ENCODE results near the gene TPD52L3. TPM values are rescaled to one million over a fixed set of nuclear protein-coding genes. Genes with fewer than 3 reads are reported as not detected.

The TPD52L3 gene
- total and polyA plus RNA-seq, 5 experiments from 2014 or later: not detected

DNA sequence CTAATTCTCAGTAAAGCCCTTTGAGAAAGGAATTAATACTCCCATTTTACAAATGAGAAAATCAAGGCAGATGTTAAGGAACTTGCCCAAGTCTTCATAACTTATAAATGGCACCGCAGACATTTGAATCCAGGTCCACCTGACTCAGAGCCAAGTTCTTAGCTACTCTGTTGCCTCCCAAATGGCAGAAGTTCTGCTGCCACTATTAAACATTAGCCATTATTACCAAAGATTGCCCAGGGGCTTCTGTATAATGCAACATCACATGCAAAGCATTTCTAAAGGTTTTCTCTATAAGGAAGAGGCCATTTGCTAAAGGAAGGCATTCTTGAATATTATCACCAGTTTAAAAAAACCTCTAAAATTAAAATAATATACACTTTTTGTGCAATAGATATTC is 28.3 kb downstream of the TPD52L3 start:
- DNase-seq: no peak
- Mint-ChIP-seq H3K27ac (no peak overlapping the region), H3K9me3 (no peaks in the 10 kb centered on the region), H3K4me1 (peaks cover 0 to 5% (median 1%) of the 10 kb centered on the region in 4 donors), H3K4me3 (no peak overlapping the region), H3K36me3 (no peaks in the 10 kb centered on the region), H3K27me3 (peaks cover 0 to 4% (median 3%) of the 10 kb centered on the region in 5 donors)
- POLR2A ChIA-PET: interaction anchor here (2.2 kb wide), 1 partner anchor 57 kb away, joined by 6 read pairs; the partner anchor contains the start of gene UHRF2
- no peak for ATAC-seq

DNA sequence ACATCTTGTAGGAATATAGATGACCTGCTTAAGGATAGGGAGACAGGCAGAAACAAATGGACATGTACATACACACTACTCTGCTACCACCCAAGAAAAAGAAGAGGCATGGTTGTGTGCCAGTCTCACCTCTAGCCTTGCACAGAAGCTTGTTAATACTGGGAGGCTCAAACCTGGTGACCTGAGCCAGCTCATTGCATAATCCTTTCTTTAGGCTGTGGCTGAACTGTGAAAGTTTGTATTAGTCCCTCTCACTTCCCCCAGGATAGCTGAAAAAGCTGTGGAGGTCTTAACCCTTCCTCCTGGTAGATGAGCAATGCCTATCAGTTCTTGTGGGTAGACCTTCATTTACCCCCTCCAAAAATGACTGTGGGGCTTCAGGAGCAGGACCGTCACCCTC is 28.7 kb downstream of the TPD52L3 start:
- Mint-ChIP-seq H3K4me1 (peaks cover 0 to 5% (median 2%) of the 10 kb centered on the region in 4 donors), H3K36me3 (no peaks in the 10 kb centered on the region), H3K9me3 (no peaks in the 10 kb centered on the region), H3K27ac (no peak overlapping the region), H3K4me3 (no peak overlapping the region), H3K27me3 (peaks cover 0 to 4% (median 3%) of the 10 kb centered on the region in 5 donors)
- ATAC-seq (no peak), DNase-seq (no peak)
- POLR2A ChIA-PET: interaction anchor here (1.1 kb wide), 1 partner anchor 56 kb away, joined by 3 read pairs; the partner anchor contains the start of gene UHRF2

DNA sequence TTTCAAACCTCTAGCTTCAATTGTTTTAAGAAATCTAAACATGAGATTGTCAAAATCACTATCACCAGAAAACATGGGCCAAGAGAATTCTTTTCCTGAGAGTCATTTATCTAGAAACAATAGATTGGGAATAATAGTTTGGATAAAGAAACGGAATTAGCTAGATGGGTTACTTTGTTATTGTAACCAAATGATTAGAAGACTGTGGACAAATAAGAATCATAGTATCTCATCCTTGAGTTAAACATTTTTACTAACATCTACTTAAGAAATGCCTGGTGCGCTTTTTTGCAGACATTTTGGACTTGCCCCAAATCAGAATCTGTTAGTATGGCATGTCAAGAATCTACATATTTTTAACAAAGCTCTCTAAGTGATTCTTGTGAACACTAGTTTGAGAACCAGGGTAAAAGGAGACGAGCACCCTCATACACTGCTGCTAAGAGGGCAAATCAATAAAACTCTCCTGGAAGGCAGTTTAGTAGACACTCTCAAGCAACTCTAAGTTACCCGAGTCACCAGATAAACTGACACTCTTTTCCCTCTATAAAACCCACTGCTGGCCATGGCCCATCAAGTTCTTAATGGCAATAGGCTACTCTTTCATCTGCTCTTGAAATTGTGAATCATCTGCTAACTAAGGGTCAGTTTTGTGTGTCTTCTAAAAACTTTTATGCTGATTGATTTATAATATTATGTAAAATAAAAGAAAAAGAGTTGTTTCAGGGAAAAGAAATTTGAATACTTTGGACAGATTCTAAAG is 39.1 kb downstream of the TPD52L3 start:
- no peak for ATAC-seq
- POLR2A ChIA-PET: no interaction called here
- Mint-ChIP-seq H3K9me3 (peaks cover 0 to 32% (median 6%) of the 10 kb centered on the region in 9 donors), H3K4me1 (no peaks in the 10 kb centered on the region), H3K27me3 (no peaks in the 10 kb centered on the region), H3K27ac (no peak overlapping the region), H3K36me3 (peaks cover 0 to 9% (median 5%) of the 10 kb centered on the region in 3 donors), H3K4me3 (no peak overlapping the region)
- DNase-seq: no peak

DNA sequence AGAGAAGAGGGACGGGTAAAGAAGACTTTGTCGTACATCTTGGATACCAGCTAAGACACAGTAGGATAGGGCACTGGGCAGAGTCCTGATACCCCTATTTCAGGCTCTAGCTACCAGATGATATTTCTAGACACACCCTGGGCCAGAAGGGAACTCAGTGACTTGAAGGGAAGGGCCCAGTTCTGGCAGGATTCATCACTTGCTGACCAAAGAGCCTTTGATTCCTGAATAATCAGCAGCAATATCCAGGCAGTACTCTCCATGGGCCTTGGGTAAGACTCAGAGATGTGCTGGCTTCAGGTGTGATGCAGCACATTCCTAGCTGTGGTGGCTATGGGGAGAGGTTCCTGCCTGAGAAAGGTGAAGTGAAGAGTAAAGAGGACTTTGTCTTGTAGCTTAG is 40.7 kb downstream of the TPD52L3 start:
- H3K4me1 Mint-ChIP-seq: no peaks in the 10 kb centered on the region
- ATAC-seq: no peak
- peaks cover 0 to 15% (median 10%) of the 10 kb centered on the region in 3 donors for H3K36me3 Mint-ChIP-seq
- DNase-seq: no peak
- H3K27me3 Mint-ChIP-seq: no peaks in the 10 kb centered on the region
- no peak overlapping the region for H3K4me3 Mint-ChIP-seq
- POLR2A ChIA-PET: no interaction called here
- no peak overlapping the region for H3K27ac Mint-ChIP-seq
- H3K9me3 Mint-ChIP-seq: peaks cover 0 to 45% (median 6%) of the 10 kb centered on the region in 9 donors

Other genes starting within 250 kb of the TPD52L3 start
- gene IL33, start 112.6 kb upstream of the TPD52L3 start, total RNA-seq: not detected
- gene IL33, start 112.6 kb upstream of the TPD52L3 start, polyA plus RNA-seq: not detected
- 100 to 1,000 TPM; 120 to 125 TPM for gene UHRF2, start 84.8 kb downstream of the TPD52L3 start, total RNA-seq
- gene UHRF2, start 84.8 kb downstream of the TPD52L3 start, polyA plus RNA-seq: 10 to 100 TPM in 2 of 3 donors, 1 to 10 TPM in 1; 9.4 to 13.1 (median 10.6) TPM